Mesendoderm (in vitro differentiated cells): ENCODE results near the gene SESTD1.
A peak's percentile ranks its signal among the peaks of the same experiment; 100 is the strongest.

Experiments
- DNase-seq: peaks from one replicate; pipeline ENCODE4 v3.0.0; 2013
- H2AK5ac ChIP-seq: 2 replicates; pipeline ENCODE4 v1.6.1; 2013; ENCODE audit warnings: low read length, inconsistent platforms
- H2BK120ac ChIP-seq: 2 replicates; pipeline ENCODE4 v1.6.1; 2013; ENCODE audit warnings: low read depth, mild to moderate bottlenecking, low read length, moderate library complexity, mixed read lengths
- H2BK15ac ChIP-seq: replicated peaks from 2 replicates; pipeline ENCODE4 v1.6.1; 2013; ENCODE audit warnings: low read depth, mild to moderate bottlenecking, moderate library complexity
- H2BK5ac ChIP-seq: 2 replicates; pipeline ENCODE4 v1.6.1; 2013; ENCODE audit warnings: low read length, inconsistent platforms
- H3K18ac ChIP-seq: 2 replicates; pipeline ENCODE4 v1.6.1; 2013; ENCODE audit warnings: mild to moderate bottlenecking, low read length, mixed read lengths
- H3K23ac ChIP-seq: one replicate; pipeline ENCODE4 v1.6.1; 2013; ENCODE audit warnings: low read length
- H3K27ac ChIP-seq: 2 replicates; pipeline ENCODE4 v1.5.1; 2013; ENCODE audit warnings: low read depth, mild to moderate bottlenecking, inconsistent platforms, low read length, moderate library complexity
- H3K27me3 ChIP-seq: 2 replicates; pipeline ENCODE4 v1.6.1; 2013; ENCODE audit warnings: low read length, control low read depth, mild to moderate bottlenecking, inconsistent platforms; ENCODE audit not compliant: insufficient read depth, poor library complexity
- H3K36me3 ChIP-seq: 2 replicates; pipeline ENCODE4 v1.6.1; 2013; ENCODE audit warnings: low read length, inconsistent platforms; ENCODE audit not compliant: control insufficient read depth, insufficient read depth
- H3K4ac ChIP-seq: one replicate; pipeline ENCODE4 v1.6.1; 2013; ENCODE audit warnings: low read depth, mild to moderate bottlenecking, low read length, moderate library complexity
- H3K4me1 ChIP-seq: 2 replicates; pipeline ENCODE4 v1.6.1; 2013; ENCODE audit warnings: low read depth, low read length, inconsistent platforms; ENCODE audit not compliant: control insufficient read depth
- H3K4me2 ChIP-seq: 2 replicates; pipeline ENCODE4 v1.6.1; 2013; ENCODE audit warnings: low read length
- H3K4me3 ChIP-seq: 2 replicates; pipeline ENCODE4 v1.5.1; 2013; ENCODE audit warnings: mild to moderate bottlenecking, low read length
- H3K56ac ChIP-seq: one replicate; pipeline ENCODE4 v1.6.1; 2013; ENCODE audit warnings: low read length
- H3K79me1 ChIP-seq: 2 replicates; pipeline ENCODE4 v1.6.1; 2013; ENCODE audit warnings: low read length, inconsistent platforms
- H3K79me2 ChIP-seq: 2 replicates; pipeline ENCODE4 v1.6.1; 2013; ENCODE audit warnings: mild to moderate bottlenecking, low read length; ENCODE audit not compliant: control insufficient read depth, insufficient read depth
- H3K9ac ChIP-seq: 2 replicates; pipeline ENCODE4 v1.6.1; 2013; ENCODE audit warnings: low read length, inconsistent platforms
- H4K5ac ChIP-seq: one replicate; pipeline ENCODE4 v1.6.1; 2013; ENCODE audit warnings: low read length
- H4K8ac ChIP-seq: one replicate; pipeline ENCODE4 v1.6.1; 2013; ENCODE audit warnings: low read depth, mild to moderate bottlenecking, control low read depth, low read length, moderate library complexity
- WGBS: extraction: QIAGEN DNeasy Blood & Tissue Kit; methylation state at CpG from one replicate; pipeline ENCODE4 v1.1.7; 2013; ENCODE audit warnings: low lambda C conversion rate, missing lambda C conversion rate; ENCODE audit not compliant: insufficient coverage; ENCODE audit errors: extremely low coverage; 5-methylcytosine and 5-hydroxymethylcytosine counted together

SESTD1 gene

DNA sequence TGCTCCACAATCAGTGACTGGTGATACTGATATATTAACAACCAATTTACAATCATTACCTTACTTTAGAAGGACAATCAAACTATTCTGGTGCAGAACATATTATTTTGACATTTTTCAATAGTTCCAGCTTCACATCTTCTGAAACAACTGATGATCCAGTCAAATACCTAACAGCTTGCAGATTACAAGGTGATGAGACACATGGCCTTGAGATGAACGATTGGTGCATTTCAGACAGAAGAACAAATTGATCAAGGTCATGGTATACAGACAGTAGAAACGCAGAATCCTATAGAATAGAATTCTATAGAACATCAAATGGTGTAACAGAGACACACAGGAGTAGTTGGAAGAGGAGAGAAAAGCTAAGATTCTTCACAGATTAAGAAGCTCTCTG lies 24.8 kb downstream of the SESTD1 start:
- Histone ChIP-seq H4K5ac (no peak overlapping the region), H2BK5ac (no peak overlapping the region), H3K18ac (no peak overlapping the region)

DNA sequence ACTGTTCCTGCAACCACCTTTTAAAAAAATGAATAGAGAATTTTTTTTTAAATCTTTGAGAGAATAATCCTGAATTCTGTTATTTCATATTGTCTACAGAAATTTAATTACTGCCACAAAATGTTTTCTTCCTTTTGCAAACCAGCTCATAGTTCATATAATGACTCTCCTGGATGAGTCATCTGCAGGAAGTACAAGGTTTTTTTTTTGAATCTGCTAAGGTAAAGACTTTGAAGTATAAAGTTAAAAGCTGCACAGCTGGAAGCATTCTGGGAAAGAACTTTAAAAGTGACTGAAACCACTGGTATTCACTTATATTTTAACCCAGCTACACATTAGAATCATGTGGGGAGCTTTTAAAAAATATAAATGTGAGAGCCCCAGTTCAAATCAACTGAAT lies 25.4 kb downstream of the SESTD1 start:
- Histone ChIP-seq H4K5ac (no peak overlapping the region), H2BK15ac (no peak overlapping the region), H2AK5ac (no peak overlapping the region), H4K8ac (no peak overlapping the region), H3K18ac (no peak overlapping the region), H3K79me1 (peaks cover 3% of the 10 kb centered on the region), H3K4ac (no peak overlapping the region), H2BK5ac (no peak overlapping the region), H3K4me2 (no peak overlapping the region), H3K23ac (no peak overlapping the region), H3K36me3 (no peaks in the 10 kb centered on the region), H3K56ac (no peak overlapping the region), H3K27me3 (no peaks in the 10 kb centered on the region), H2BK120ac (no peak overlapping the region), H3K27ac (no peak overlapping the region), H3K79me2 (no peaks in the 10 kb centered on the region), H3K9ac (no peak overlapping the region), H3K4me3 (no peak overlapping the region), H3K4me1 (peaks cover 2% of the 10 kb centered on the region)
- DNase-seq, result no peak

More for the DNA sequence above, 24.8 kb downstream of the SESTD1 start:
- Histone ChIP-seq H3K36me3 (no peaks in the 10 kb centered on the region), H3K27ac (no peak overlapping the region), H3K4ac (no peak overlapping the region), H3K27me3 (no peaks in the 10 kb centered on the region), H3K4me1 (peaks cover 2% of the 10 kb centered on the region), H3K79me1 (peaks cover 3% of the 10 kb centered on the region), H2BK15ac (no peak overlapping the region), H3K56ac (no peak overlapping the region), H3K79me2 (no peaks in the 10 kb centered on the region), H3K4me3 (no peak overlapping the region), H4K8ac (no peak overlapping the region), H3K9ac (no peak overlapping the region), H3K23ac (no peak overlapping the region), H2BK120ac (no peak overlapping the region), H2AK5ac (no peak overlapping the region), H3K4me2 (no peak overlapping the region)
- WGBS, result no CpG with 5 or more reads among the region's 2 CpGs
- DNase-seq, result no peak

DNA sequence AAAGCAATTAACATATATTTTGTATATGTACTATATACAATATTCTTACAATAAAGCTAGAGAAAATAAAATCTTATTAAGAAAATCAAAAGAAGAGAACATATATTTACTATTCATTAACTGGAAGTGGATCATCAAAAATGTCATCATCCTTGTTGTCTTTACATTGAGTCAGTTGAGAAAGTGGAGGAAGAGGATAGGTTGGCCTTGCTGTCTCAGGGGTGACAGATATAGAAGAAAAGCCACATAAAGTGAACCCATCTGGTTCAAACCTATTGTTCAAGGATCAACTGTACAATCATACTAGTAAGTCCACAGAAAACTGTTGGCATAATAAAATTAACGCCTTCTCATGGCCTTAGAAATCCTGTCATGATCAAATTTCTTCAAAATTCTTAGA lies 26.6 kb downstream of the SESTD1 start:
- Histone ChIP-seq H3K79me2 (peaks cover 2% of the 10 kb centered on the region), H4K8ac (no peak overlapping the region), H3K4me2 (no peak overlapping the region), H2AK5ac (no peak overlapping the region), H3K79me1 (peaks cover 6% of the 10 kb centered on the region), H3K4ac (no peak overlapping the region), H3K36me3 (no peaks in the 10 kb centered on the region), H3K4me3 (no peak overlapping the region), H3K56ac (no peak overlapping the region), H3K18ac (no peak overlapping the region), H4K5ac (no peak overlapping the region), H2BK5ac (no peak overlapping the region), H3K9ac (no peak overlapping the region), H2BK15ac (no peak overlapping the region), H3K4me1 (peaks cover 2% of the 10 kb centered on the region), H2BK120ac (no peak overlapping the region), H3K23ac (no peak overlapping the region), H3K27me3 (no peaks in the 10 kb centered on the region), H3K27ac (no peak overlapping the region)
- no peak for DNase-seq
- no CpG with 5 or more reads among the region's 1 CpG for WGBS

DNA sequence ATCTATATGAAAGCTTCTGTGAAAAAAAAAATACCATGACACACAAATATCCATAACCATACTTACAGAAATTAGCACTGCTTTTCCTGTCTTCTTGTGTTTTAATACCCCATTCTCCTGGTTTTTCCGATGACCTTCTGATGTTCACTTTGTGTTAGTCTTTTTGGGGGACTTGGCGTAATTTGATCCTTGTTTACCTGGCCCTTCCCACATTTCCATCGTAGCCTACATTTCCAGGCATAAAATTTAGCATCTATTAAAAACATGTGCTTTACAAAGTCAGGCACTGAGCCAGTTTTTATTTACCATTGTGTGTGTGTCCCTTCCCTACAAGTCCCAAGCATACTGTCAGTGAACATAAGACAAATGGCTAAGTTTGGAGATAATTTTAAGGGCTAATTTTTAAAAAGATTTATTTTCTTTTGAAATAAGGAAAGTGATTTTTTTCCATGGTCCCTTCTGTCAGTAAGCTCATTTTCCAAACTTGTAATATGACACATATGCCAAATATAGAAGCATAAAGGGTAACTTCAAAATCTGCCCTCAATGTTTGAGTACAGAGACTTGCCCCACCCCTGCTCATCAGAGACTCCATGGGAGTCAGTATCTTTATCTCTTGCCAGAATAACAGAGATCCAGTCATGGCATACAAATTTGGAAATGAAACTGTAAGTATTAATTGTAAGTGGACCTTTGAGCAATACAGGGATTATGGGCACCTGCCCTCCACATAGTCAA lies 27.3 kb downstream of the SESTD1 start:
- no CpG with 5 or more reads among the region's 3 CpGs for WGBS
- Histone ChIP-seq H3K4me2 (no peak overlapping the region), H3K27ac (no peak overlapping the region), H2BK5ac (no peak overlapping the region), H3K27me3 (no peaks in the 10 kb centered on the region), H3K79me2 (peaks cover 2% of the 10 kb centered on the region), H3K23ac (no peak overlapping the region), H4K8ac (peak overlapping the region; percentile 76), H2AK5ac (no peak overlapping the region), H3K79me1 (peaks cover 5% of the 10 kb centered on the region), H3K4ac (no peak overlapping the region), H3K4me1 (peaks cover 2% of the 10 kb centered on the region), H3K36me3 (no peaks in the 10 kb centered on the region), H3K18ac (no peak overlapping the region), H3K9ac (no peak overlapping the region), H4K5ac (no peak overlapping the region), H2BK15ac (no peak overlapping the region), H3K56ac (no peak overlapping the region), H3K4me3 (no peak overlapping the region), H2BK120ac (no peak overlapping the region)
- no peak for DNase-seq

DNA sequence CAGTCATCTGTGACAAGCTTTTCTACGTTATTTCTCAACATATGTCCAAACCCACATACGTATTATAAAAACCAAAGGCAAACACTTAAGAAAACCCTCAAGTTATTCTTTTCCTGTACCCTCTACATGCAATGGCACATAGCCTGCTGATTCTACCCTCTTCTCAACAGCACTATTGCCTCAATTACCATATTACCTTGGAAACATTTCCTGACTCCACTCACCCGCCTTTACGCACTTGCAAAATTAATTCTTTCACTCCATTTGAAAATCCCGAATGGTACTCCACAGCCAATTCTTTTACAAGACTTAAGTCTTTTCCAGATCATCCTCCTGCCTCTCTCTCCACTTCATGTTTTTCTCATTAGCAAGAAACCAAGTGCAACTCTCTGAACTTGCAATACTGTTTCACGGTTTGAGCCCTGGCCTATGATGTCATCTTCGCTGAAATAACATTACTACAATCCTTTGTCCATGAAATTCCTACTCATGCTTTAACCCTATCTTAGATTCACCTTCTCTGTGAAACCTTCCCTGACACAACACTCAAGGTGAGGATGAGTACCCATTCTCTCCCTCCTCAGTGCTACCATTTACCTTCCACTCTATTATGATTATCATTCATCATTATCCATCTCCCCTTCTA lies 29.0 kb downstream of the SESTD1 start:
- H3K4me3 ChIP-seq, result no peak overlapping the region
- 100% methylated on average over 2 of the region's 7 CpGs for WGBS

More for the DNA sequence above, 29.0 kb downstream of the SESTD1 start:
- Histone ChIP-seq H2BK15ac (no peak overlapping the region), H3K36me3 (no peaks in the 10 kb centered on the region), H3K27ac (no peak overlapping the region), H3K18ac (no peak overlapping the region), H3K4me1 (peaks cover 2% of the 10 kb centered on the region), H3K4ac (no peak overlapping the region), H3K27me3 (no peaks in the 10 kb centered on the region), H3K9ac (no peak overlapping the region), H4K5ac (no peak overlapping the region), H3K56ac (no peak overlapping the region), H3K23ac (no peak overlapping the region), H3K4me2 (no peak overlapping the region), H2AK5ac (no peak overlapping the region), H3K79me1 (peaks cover 4% of the 10 kb centered on the region), H4K8ac (no peak overlapping the region), H3K79me2 (peaks cover 2% of the 10 kb centered on the region), H2BK120ac (no peak overlapping the region), H2BK5ac (no peak overlapping the region)
- DNase-seq, result no peak
